AG04450 (cell line): ENCODE data around the gene USF3. TPM values are rescaled to one million over a fixed set of nuclear protein-coding genes. Genes with fewer than 3 reads are reported as not detected.
A peak's percentile ranks its signal among the peaks of the same experiment; 100 is the strongest.

Experiments
- CTCF ChIA-PET: fragments of 300-600, 350-600 bp; formaldehyde crosslinking; extraction: SDS; loops from one replicate; lab custom pipeline; 2022; ENCODE audit warnings: antibody characterized with exemption, inconsistent platforms; lab: Charles Lee
- POLR2A ChIA-PET: fragments of 350-600 bp; formaldehyde crosslinking; extraction: SDS; loops from one replicate; lab custom pipeline; 2021; ENCODE audit warnings: antibody characterized with exemption, inconsistent platforms; lab: Yijun Ruan, JAX
- DNase-seq: peaks from one replicate; pipeline ENCODE4 v3.0.0-alpha.2; 2011; ENCODE audit warnings: low read depth, low spot score
- H3K27ac ChIP-seq: one replicate; pipeline ENCODE4 v1.5.1; 2012; ENCODE audit warnings: low read depth, low read length, control low read depth
- H3K27me3 ChIP-seq: one replicate; pipeline ENCODE4 v1.6.0; 2012; ENCODE audit warnings: low read length; ENCODE audit not compliant: control insufficient read depth, insufficient read depth
- H3K4me3 ChIP-seq: 2 replicates; pipeline ENCODE4 v1.5.1; 2011; ENCODE audit warnings: mild to moderate bottlenecking, low read depth, low read length, control low read depth
- H3K9me3 ChIP-seq: 2 replicates; pipeline ENCODE4 v1.5.1; 2012; ENCODE audit warnings: low read length; ENCODE audit not compliant: control insufficient read depth, insufficient read depth
- CTCF ChIP-seq: IDR thresholded peaks from 2 replicates; pipeline ENCODE4 v1.5.1; 2011; ENCODE audit warnings: low read depth, low read length, control low read depth, inconsistent platforms
- polyA plus RNA-seq: library from polyadenylated mRNA; depleted of rRNA; stranded (reverse); fragments of >200 nt; gene quantifications from 2 replicates; pipeline ENCODE4 v1.2.3, GENCODE V29; 2011

Gene USF3
- polyA plus RNA-seq, 1 experiment = 15.4 TPM

GRCh38 chr3:113629584-113630421, 66.6 kb downstream of the USF3 start:
- TF ChIP-seq CTCF = no peak
- H3K27me3 ChIP-seq = peaks cover 5% of the 10 kb centered on the region
- no peak for DNase-seq
- H3K27ac ChIP-seq = no peak overlapping the region
- POLR2A ChIA-PET = no interaction called here
- CTCF ChIA-PET = interaction anchor here (0.9 kb wide), 1 partner anchor 24 kb away, joined by 3 read pairs; no protein-coding TSS in a partner anchor
- H3K4me3 ChIP-seq = no peak overlapping the region
- no peaks in the 10 kb centered on the region; the same call in 1 of the 2 replicates for H3K9me3 ChIP-seq

GRCh38 chr3:113628788-113629187, 67.7 kb downstream of the USF3 start:
- Histone ChIP-seq H3K9me3 (no peaks in the 10 kb centered on the region; the same call in 1 of the 2 replicates), H3K27ac (no peak overlapping the region), H3K27me3 (peaks cover 5% of the 10 kb centered on the region), H3K4me3 (no peak overlapping the region)
- TF ChIP-seq CTCF = no peak
- POLR2A ChIA-PET = no interaction called here
- no peak for DNase-seq
- CTCF ChIA-PET = interaction anchor here (1.0 to 2.5 kb wide), 2 partner anchors 11 to 132 kb away, joined by 3 to 29 read pairs; no protein-coding TSS in a partner anchor

GRCh38 chr3:113628316-113628715, 68.1 kb downstream of the USF3 start:
- DNase-seq = no peak
- Histone ChIP-seq H3K27me3 (peaks cover 5% of the 10 kb centered on the region), H3K4me3 (no peak overlapping the region), H3K9me3 (no peaks in the 10 kb centered on the region; the same call in 1 of the 2 replicates), H3K27ac (no peak overlapping the region)
- ChIA-PET POLR2A (no interaction called here), CTCF (interaction anchor here (0.6 to 2.5 kb wide), 4 partner anchors 11 to 352 kb away, joined by 3 to 29 read pairs (median 10); no protein-coding TSS in a partner anchor)
- no peak for TF ChIP-seq CTCF

- TF ChIP-seq CTCF = peak; percentile 96
- Histone ChIP-seq H3K27me3 (peaks cover 7% of the 10 kb centered on the region), H3K9me3 (no peaks in the 10 kb centered on the region; the same call in 1 of the 2 replicates), H3K27ac (no peak overlapping the region), H3K4me3 (0 out of 2 replicates have a peak overlapping the region, but pooled peaks have one; percentile 17)
- peak; percentile 7 for DNase-seq
- ChIA-PET CTCF (interaction anchor here (0.7 to 2.5 kb wide), 8 partner anchors 10 to 591 kb away, joined by 3 to 29 read pairs (median 4); partner anchors contain the start of gene BOC), POLR2A (no interaction called here)
These were observed 69.7 kb downstream of the USF3 start for GRCh38 chr3:113626503-113627371.
